SK-N-SH (cell line): ENCODE results near the gene TLE6. TPM values are rescaled to one million over a fixed set of nuclear protein-coding genes. Genes with fewer than 3 reads are reported as not detected.

ENCODE experiments used
- CTCF ChIA-PET: fragments of 300-600, 350-600 bp; formaldehyde crosslinking; extraction: SDS; loops from one replicate; lab custom pipeline; 2021; lab: Yijun Ruan, JAX
- POLR2A ChIA-PET: fragments of 350-600 bp; sonication (Branson Sonifier 250); formaldehyde crosslinking; extraction: SDS; loops from one replicate; lab custom pipeline; 2020; ENCODE audit warnings: antibody characterized with exemption, inconsistent platforms; lab: Yijun Ruan, JAX
- DNase-seq: peaks from one replicate; pipeline ENCODE4 v3.0.0; 2012
- H2AFZ ChIP-seq: fragments of 200-600 bp; sonication (generic); 2 replicates; pipeline ENCODE4 v1.8.1; 2016; ENCODE audit warnings: antibody characterized with exemption, mild to moderate bottlenecking, low read depth
- H3F3A ChIP-seq: fragments of 200-600 bp; sonication (generic); replicated peaks from 2 replicates; pipeline ENCODE3; 2016; ENCODE audit warnings: antibody characterized with exemption, mild to moderate bottlenecking; ENCODE audit not compliant: insufficient read depth
- H3K27ac ChIP-seq, 2 experiments: fragments of 200-500 bp in 1 of 2; fragments of 200-600 bp in 1 of 2; sonication (Bioruptor generic) in 1 of 2; sonication (generic), shearing (Covaris generic) in 1 of 2; 2 replicates each; pipeline versions ENCODE4 v1.5.1 to v1.6.1; 2014 to 2016; ENCODE audit warnings: low read depth in 2 of 2, inconsistent platforms in 1 of 2, low read length in 1 of 2, mild to moderate bottlenecking in 1 of 2, mixed read lengths in 1 of 2
- H3K27me3 ChIP-seq: fragments of 200-600 bp; sonication (generic), shearing (Covaris generic); 2 replicates; pipeline ENCODE4 v1.6.1; 2016; ENCODE audit warnings: mixed run types; ENCODE audit not compliant: insufficient read depth
- H3K36me3 ChIP-seq, 2 experiments: fragments of 200-500 bp in 1 of 2; fragments of 200-600 bp in 1 of 2; sonication (Bioruptor generic) in 1 of 2; sonication (generic) in 1 of 2; replicated peaks in 1 of 2; 2 replicates each; pipeline versions ENCODE3 to v1.5.1; 2014 to 2016; ENCODE audit warnings: low read length in 1 of 2, mild to moderate bottlenecking in 1 of 2; ENCODE audit not compliant: insufficient read depth in 2 of 2, control insufficient read depth in 1 of 2
- H3K4me1 ChIP-seq, 2 experiments: fragments of 200-500 bp in 1 of 2; fragments of 200-600 bp in 1 of 2; sonication (Bioruptor generic) in 1 of 2; sonication (generic), shearing (Covaris generic) in 1 of 2; 2 replicates each; pipeline versions ENCODE4 v1.5.1 to v1.6.1; 2014 to 2016; ENCODE audit warnings: low read depth in 1 of 2, low read length in 1 of 2, mixed run types in 1 of 2; ENCODE audit not compliant: insufficient read depth in 2 of 2, control insufficient read depth in 1 of 2
- H3K4me2 ChIP-seq: fragments of 200-600 bp; sonication (generic), shearing (Covaris generic); 2 replicates; pipeline ENCODE4 v1.6.1; 2017; ENCODE audit warnings: mixed run types
- H3K4me3 ChIP-seq, 2 experiments: fragments of 200-500 bp in 1 of 2; fragments of 200-600 bp in 1 of 2; sonication (Bioruptor generic) in 1 of 2; sonication (generic), shearing (Covaris generic) in 1 of 2; 2 replicates each; pipeline versions ENCODE4 v1.5.1 to v1.8.1; 2014 to 2016; ENCODE audit warnings: low read depth in 2 of 2, inconsistent platforms in 1 of 2, low read length in 1 of 2, mild to moderate bottlenecking in 1 of 2, mixed read lengths in 1 of 2, moderate library complexity in 1 of 2
- H3K79me2 ChIP-seq: fragments of 200-600 bp; sonication (generic); 2 replicates; pipeline ENCODE4 v1.8.1; 2017; ENCODE audit warnings: mild to moderate bottlenecking; ENCODE audit not compliant: insufficient read depth
- H3K9ac ChIP-seq: fragments of 200-600 bp; sonication (generic); 2 replicates; pipeline ENCODE4 v1.6.1; 2017; ENCODE audit warnings: mixed run types
- H3K9me2 ChIP-seq: fragments of 200-600 bp; sonication (generic); 2 replicates; pipeline ENCODE4 v1.6.1; 2017; ENCODE audit warnings: mixed run types
- H3K9me3 ChIP-seq: fragments of 200-600 bp; sonication (generic); 2 replicates; pipeline ENCODE4 v1.6.1; 2017; ENCODE audit warnings: mixed run types, mild to moderate bottlenecking, moderate library complexity
- H4K20me1 ChIP-seq: fragments of 200-600 bp; sonication (generic); 2 replicates; pipeline ENCODE4 v1.6.1; 2017; ENCODE audit warnings: mild to moderate bottlenecking, mixed run types; ENCODE audit not compliant: insufficient read depth
- CHD2 ChIP-seq: fragments of 150-350 bp; IDR thresholded peaks from 2 replicates; pipeline ENCODE4 v1.6.1; 2018; ENCODE audit warnings: low read length; ENCODE audit not compliant: partially characterized antibody
- ELF1 ChIP-seq: IDR thresholded peaks from 2 replicates; pipeline ENCODE4 v1.4.0; 2012
- FOXJ3 ChIP-seq: sonication (generic); formaldehyde crosslinking; IDR thresholded peaks from 2 replicates; pipeline ENCODE4 v1.5.1; 2020; ENCODE audit warnings: mild to moderate bottlenecking, missing genetic modification reagents
- GABPA ChIP-seq: IDR thresholded peaks from 2 replicates; pipeline ENCODE4 v1.4.0; 2012; ENCODE audit warnings: low read depth, mild to moderate bottlenecking
- JUND ChIP-seq: IDR thresholded peaks from 2 replicates; pipeline ENCODE4 v1.4.0; 2012
- MXI1 ChIP-seq: IDR thresholded peaks from 2 replicates; pipeline ENCODE4 v1.6.1; 2012; ENCODE audit warnings: mild to moderate bottlenecking, low read depth, low read length, improper control_type of control experiment
- NFIC ChIP-seq: IDR thresholded peaks from 2 replicates; pipeline ENCODE4 v1.4.0; 2012; ENCODE audit warnings: borderline replicate concordance
- POLR2AphosphoS5 ChIP-seq: IDR thresholded peaks from 2 replicates; pipeline ENCODE4 v1.6.1; 2012; ENCODE audit warnings: low read depth, low read length
- RFX5 ChIP-seq: IDR thresholded peaks from 2 replicates; pipeline ENCODE4 v1.6.1; 2012; ENCODE audit warnings: mild to moderate bottlenecking, improper control_type of control experiment, low read length
- SIN3A ChIP-seq: IDR thresholded peaks from 2 replicates; pipeline ENCODE4 v1.6.1; 2012; ENCODE audit warnings: low read depth, mild to moderate bottlenecking, low read length, moderate library complexity, borderline replicate concordance
- TAF1 ChIP-seq: IDR thresholded peaks from 2 replicates; pipeline ENCODE4 v1.6.1; 2012; ENCODE audit warnings: low read depth, mild to moderate bottlenecking, low read length, moderate library complexity, borderline replicate concordance
- YY1 ChIP-seq: IDR thresholded peaks from 2 replicates; pipeline ENCODE4 v1.4.0; 2012; ENCODE audit warnings: low read depth, mild to moderate bottlenecking
- WGBS: methylation state at CpG from one replicate; pipeline ENCODE4 v1.1.6; 2017; ENCODE audit warnings: low lambda C conversion rate; 5-methylcytosine and 5-hydroxymethylcytosine counted together
- polyA plus RNA-seq, 3 experiments: library from polyadenylated mRNA; depleted of rRNA; stranded (reverse); fragments of >200 nt; gene quantifications; 2 replicates each; pipeline ENCODE4 v1.2.3, GENCODE V29; 2012
- TF ChIP-seq, protein P1 (sequence below): IDR thresholded peaks from 2 replicates; pipeline ENCODE4; 2012
- TF ChIP-seq, protein P2 (sequence below): IDR thresholded peaks from 2 replicates; pipeline ENCODE4 v1.4.0; 2012; ENCODE audit warnings: low read depth, borderline replicate concordance
- TF ChIP-seq, protein P3 (sequence below): IDR thresholded peaks from 2 replicates; pipeline ENCODE4 v1.4.0; 2012; ENCODE audit warnings: low read depth
- TF ChIP-seq, protein P4 (sequence below): fragments of 200-600 bp; sonication (generic); IDR thresholded peaks from 2 replicates; pipeline ENCODE4 v1.6.1; 2017; ENCODE audit warnings: antibody characterized with exemption, mild to moderate bottlenecking, moderate library complexity
- TF ChIP-seq, protein P5 (sequence below): IDR thresholded peaks from 2 replicates; pipeline ENCODE4 v1.6.1; 2012; ENCODE audit warnings: mild to moderate bottlenecking, low read depth, low read length, moderate library complexity

Gene TLE6
- polyA plus RNA-seq, 1 of the 3 experiments (the other 2 are of a cell fraction): 3.3 TPM

DNA sequence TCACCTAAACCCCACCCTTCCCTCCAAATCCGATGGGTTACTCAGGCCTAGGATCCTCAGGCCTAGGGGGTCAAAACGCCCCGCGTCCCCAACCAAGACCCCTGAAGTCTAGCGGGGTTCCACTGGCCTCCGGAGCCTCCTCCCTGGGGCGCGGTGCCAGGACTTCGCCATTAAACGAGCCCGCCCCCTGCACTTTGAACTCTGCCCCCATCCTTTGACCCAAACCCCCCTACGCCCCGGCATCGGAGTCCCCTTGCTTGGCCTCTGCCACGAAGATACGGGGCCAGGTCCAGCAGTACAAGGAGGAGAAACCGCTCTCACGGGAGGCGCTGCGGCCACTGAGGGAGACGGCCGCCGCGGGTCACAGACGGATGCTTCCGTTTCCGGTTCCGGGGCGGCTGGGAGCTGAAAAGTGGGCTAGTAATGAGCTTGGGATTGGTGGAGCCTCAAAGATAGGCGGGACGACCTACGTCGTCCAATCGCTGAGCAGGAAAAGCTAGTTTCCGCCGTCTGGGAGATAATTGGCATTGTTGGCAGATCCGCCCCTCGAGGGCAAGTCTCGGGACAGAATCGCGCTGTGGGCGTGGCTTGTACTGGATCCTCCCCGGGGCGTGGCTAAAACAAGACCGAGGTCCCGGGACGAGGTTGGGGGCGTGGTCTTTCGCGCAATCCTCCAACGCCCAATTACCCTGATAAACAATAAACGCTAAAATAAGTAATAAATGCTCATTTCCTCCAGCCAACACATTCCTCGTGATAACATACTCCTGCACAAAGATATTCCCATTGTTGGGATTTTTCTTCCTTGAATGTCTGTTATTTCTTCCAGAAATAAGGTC, 26.9 kb upstream of the TLE6 start:
- ChIA-PET CTCF (interaction anchor here (0.6 to 5.1 kb wide), 32 partner anchors 9 to 302 kb away, joined by 3 to 60 read pairs (median 6); partner anchors contain the start of genes CELF5, ZNF554 and ZNF556), POLR2A (interaction anchor here (0.6 to 1.9 kb wide), 13 partner anchors 12 to 846 kb away, joined by 3 to 9 read pairs (median 3); partner anchors contain the start of genes MRPL54, ZNF555 and ZNF57)
- Histone ChIP-seq H2AFZ (0 out of 2 replicates have a peak overlapping the region, but pooled peaks have one; percentile 62), H3K4me3 (peak overlapping the region; percentile 73 to 90), H3K36me3 (peaks cover 0 to 7% of the 10 kb centered on the region in 2 experiments), H3K4me2 (peak overlapping the region; percentile 98), H3K4me1 (peaks cover 4 to 9% of the 10 kb centered on the region in 2 experiments; a peak in 2 of 4 replicates), H3K9me3 (no peaks in the 10 kb centered on the region), H3K79me2 (peaks cover 16% of the 10 kb centered on the region), H3F3A (peaks cover 20% of the 10 kb centered on the region), H3K9ac (peak overlapping the region; percentile 89), H3K27me3 (no peaks in the 10 kb centered on the region), H3K9me2 (no peaks in the 10 kb centered on the region), H4K20me1 (no peaks in the 10 kb centered on the region), H3K27ac (peak overlapping the region; percentile 79 to 96)
- TF ChIP-seq JUND (no peak), FOXJ3 (CRISPR knock-in tag) (no peak), ELF1 (peak; percentile 78), CHD2 (peak; percentile 90), SIN3A (peak; percentile 20; the same call in 1 of the 2 replicates), MXI1 (no peak; the same call in 1 of the 2 replicates), YY1 (peak; percentile 85), GABPA (peak; percentile 99), POLR2AphosphoS5 (peak; percentile 97), NFIC (peak; percentile 73), TAF1 (peak; percentile 88), RFX5 (no peak)
- TF ChIP-seq, protein P1, sequence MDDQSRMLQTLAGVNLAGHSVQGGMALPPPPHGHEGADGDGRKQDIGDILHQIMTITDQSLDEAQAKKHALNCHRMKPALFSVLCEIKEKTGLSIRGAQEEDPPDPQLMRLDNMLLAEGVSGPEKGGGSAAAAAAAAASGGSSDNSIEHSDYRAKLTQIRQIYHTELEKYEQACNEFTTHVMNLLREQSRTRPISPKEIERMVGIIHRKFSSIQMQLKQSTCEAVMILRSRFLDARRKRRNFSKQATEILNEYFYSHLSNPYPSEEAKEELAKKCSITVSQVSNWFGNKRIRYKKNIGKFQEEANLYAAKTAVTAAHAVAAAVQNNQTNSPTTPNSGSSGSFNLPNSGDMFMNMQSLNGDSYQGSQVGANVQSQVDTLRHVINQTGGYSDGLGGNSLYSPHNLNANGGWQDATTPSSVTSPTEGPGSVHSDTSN: peak; percentile 95
- TF ChIP-seq, protein P2, sequence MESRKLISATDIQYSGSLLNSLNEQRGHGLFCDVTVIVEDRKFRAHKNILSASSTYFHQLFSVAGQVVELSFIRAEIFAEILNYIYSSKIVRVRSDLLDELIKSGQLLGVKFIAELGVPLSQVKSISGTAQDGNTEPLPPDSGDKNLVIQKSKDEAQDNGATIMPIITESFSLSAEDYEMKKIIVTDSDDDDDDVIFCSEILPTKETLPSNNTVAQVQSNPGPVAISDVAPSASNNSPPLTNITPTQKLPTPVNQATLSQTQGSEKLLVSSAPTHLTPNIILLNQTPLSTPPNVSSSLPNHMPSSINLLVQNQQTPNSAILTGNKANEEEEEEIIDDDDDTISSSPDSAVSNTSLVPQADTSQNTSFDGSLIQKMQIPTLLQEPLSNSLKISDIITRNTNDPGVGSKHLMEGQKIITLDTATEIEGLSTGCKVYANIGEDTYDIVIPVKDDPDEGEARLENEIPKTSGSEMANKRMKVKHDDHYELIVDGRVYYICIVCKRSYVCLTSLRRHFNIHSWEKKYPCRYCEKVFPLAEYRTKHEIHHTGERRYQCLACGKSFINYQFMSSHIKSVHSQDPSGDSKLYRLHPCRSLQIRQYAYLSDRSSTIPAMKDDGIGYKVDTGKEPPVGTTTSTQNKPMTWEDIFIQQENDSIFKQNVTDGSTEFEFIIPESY: peak; percentile 63; the same call in 1 of the 2 replicates
- TF ChIP-seq, protein P3, sequence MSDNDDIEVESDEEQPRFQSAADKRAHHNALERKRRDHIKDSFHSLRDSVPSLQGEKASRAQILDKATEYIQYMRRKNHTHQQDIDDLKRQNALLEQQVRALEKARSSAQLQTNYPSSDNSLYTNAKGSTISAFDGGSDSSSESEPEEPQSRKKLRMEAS: peak; percentile 33; the same call in 1 of the 2 replicates
- TF ChIP-seq, protein P4, sequence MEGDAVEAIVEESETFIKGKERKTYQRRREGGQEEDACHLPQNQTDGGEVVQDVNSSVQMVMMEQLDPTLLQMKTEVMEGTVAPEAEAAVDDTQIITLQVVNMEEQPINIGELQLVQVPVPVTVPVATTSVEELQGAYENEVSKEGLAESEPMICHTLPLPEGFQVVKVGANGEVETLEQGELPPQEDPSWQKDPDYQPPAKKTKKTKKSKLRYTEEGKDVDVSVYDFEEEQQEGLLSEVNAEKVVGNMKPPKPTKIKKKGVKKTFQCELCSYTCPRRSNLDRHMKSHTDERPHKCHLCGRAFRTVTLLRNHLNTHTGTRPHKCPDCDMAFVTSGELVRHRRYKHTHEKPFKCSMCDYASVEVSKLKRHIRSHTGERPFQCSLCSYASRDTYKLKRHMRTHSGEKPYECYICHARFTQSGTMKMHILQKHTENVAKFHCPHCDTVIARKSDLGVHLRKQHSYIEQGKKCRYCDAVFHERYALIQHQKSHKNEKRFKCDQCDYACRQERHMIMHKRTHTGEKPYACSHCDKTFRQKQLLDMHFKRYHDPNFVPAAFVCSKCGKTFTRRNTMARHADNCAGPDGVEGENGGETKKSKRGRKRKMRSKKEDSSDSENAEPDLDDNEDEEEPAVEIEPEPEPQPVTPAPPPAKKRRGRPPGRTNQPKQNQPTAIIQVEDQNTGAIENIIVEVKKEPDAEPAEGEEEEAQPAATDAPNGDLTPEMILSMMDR: no peak
- TF ChIP-seq, protein P5, sequence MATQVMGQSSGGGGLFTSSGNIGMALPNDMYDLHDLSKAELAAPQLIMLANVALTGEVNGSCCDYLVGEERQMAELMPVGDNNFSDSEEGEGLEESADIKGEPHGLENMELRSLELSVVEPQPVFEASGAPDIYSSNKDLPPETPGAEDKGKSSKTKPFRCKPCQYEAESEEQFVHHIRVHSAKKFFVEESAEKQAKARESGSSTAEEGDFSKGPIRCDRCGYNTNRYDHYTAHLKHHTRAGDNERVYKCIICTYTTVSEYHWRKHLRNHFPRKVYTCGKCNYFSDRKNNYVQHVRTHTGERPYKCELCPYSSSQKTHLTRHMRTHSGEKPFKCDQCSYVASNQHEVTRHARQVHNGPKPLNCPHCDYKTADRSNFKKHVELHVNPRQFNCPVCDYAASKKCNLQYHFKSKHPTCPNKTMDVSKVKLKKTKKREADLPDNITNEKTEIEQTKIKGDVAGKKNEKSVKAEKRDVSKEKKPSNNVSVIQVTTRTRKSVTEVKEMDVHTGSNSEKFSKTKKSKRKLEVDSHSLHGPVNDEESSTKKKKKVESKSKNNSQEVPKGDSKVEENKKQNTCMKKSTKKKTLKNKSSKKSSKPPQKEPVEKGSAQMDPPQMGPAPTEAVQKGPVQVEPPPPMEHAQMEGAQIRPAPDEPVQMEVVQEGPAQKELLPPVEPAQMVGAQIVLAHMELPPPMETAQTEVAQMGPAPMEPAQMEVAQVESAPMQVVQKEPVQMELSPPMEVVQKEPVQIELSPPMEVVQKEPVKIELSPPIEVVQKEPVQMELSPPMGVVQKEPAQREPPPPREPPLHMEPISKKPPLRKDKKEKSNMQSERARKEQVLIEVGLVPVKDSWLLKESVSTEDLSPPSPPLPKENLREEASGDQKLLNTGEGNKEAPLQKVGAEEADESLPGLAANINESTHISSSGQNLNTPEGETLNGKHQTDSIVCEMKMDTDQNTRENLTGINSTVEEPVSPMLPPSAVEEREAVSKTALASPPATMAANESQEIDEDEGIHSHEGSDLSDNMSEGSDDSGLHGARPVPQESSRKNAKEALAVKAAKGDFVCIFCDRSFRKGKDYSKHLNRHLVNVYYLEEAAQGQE: peak; percentile 32; the same call in 1 of the 2 replicates
- WGBS: 3% methylated on average over 32 of the region's 53 CpGs
- peak; percentile 94 for DNase-seq
